Thyroid gland (tissue), 4 donors: ENCODE results near the gene GJC2. TPM values are rescaled to one million over a fixed set of nuclear protein-coding genes. Genes with fewer than 3 reads are reported as not detected.

Source experiments
- DNase-seq, 2 donors: peaks; one replicate each; pipeline ENCODE4 v3.0.0-alpha.2; 2019
- H3K27ac ChIP-seq, 3 donors: fragments of 200-600 bp; sonication (generic); 1 replicate in 2 of 3; 2 replicates in 1 of 3; pipeline ENCODE4 v1.5.1; 2016 to 2019; ENCODE audit warnings: mild to moderate bottlenecking in 1 of 3, moderate library complexity in 1 of 3
- H3K27me3 ChIP-seq: fragments of 200-600 bp; sonication (generic); one replicate; pipeline ENCODE4 v1.5.1; 2019
- H3K36me3 ChIP-seq, 2 donors: fragments of 200-600 bp; sonication (generic); one replicate each; pipeline ENCODE4 v1.5.1; 2016 to 2019
- H3K4me1 ChIP-seq, 2 donors: fragments of 200-600 bp; sonication (generic); one replicate each; pipeline ENCODE4 v1.5.1; 2017 to 2019
- H3K4me3 ChIP-seq, 3 donors: fragments of 200-600 bp; sonication (generic); replicated peaks in 1 of 3; 1 replicate in 2 of 3; 2 replicates in 1 of 3; pipeline ENCODE4 v1.5.1; 2016; ENCODE audit warnings: mild to moderate bottlenecking in 1 of 3
- H3K9me3 ChIP-seq: fragments of 200-600 bp; sonication (generic); one replicate; pipeline ENCODE4 v1.5.1; 2017
- POLR2A ChIP-seq, 2 donors: fragments of 450-650 bp; IDR thresholded peaks; one replicate each; pipeline ENCODE4 v1.6.1; 2017; ENCODE audit warnings: antibody characterized with exemption in 2 of 2, mild to moderate bottlenecking in 2 of 2, moderate library complexity in 1 of 2
- WGBS, 2 donors: methylation state at CpG; one replicate each; pipeline ENCODE4 v1.1.5; 2017; 5-methylcytosine and 5-hydroxymethylcytosine counted together
- intact Hi-C: fragments of 100-400 bp; cut with DNase I; formaldehyde crosslinking; loops from one replicate; pipeline ENCODE4 v1.15.1; 2023
- total RNA-seq, 4 donors: library from RNA; depleted of rRNA; stranded (reverse); fragments of >200 nt; gene quantifications; one replicate each; pipeline ENCODE4 v1.2.3, GENCODE V29; 2016
- TF ChIP-seq, protein P1 (sequence below), 6 experiments: fragments of 200-600 bp in 3 of 6; fragments of 450-650 bp in 3 of 6; sonication (generic) in 3 of 6; IDR thresholded peaks; one replicate each; pipeline ENCODE4 v1.5.1; 2016 to 2019; ENCODE audit warnings: antibody characterized with exemption in 6 of 6, mild to moderate bottlenecking in 2 of 6, inconsistent platforms in 1 of 6, moderate library complexity in 1 of 6

The GJC2 gene
- 10 to 100 TPM in 1 of 4 donors, 1 to 10 TPM in 3; 2.1 to 14.0 (median 3.8) TPM for total RNA-seq

DNA sequence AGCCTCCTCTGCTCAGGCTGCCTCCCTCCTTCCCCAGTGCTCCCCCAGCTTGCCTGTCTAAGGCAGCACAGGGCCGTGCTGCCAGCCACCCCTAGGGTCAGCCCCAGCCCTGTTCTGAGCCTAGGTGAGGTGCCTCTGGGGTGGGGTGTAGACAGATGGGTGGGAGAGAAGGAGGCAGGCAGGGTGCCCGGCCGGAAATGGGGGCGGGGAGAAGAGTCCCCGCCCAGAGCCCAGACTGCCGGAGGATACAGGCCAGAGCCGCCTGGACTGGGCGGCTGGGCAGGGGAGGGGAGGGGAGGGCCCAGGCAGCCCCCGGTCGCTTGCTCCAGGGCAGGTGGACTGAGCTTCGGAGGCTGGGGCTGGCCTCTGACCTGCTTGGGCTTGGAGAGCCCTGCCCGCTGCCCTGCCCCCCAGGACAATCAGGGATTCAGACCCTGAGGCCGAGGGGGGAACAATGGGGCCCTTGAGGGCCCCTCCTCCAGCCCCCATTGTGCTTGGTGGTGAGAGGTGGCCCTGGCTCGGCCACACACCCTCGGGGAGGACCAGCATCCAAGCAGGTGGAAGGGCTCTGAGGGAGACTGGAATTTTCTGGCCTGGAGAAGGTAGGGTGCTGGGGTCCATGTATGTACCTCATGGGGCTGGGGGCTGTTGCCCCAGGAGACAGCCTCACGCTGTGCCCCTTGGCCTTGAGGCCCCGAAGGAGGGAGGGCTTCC lies at the start of gene GJC2:
TSS of gene GJC2 (plus strand) at position 525 of the 714 bp plus-strand sequence. CDS start 7,829 bp downstream, outside the sequence.
- H3K4me1 ChIP-seq: peaks cover 0 to 37% of the 10 kb centered on the region in 2 donors
- intact Hi-C loops: no loop called here
- peak within 1 kb of the TSS; percentile 49 to 76 (median 71) for H3K27ac ChIP-seq
- TF ChIP-seq POLR2A (IDR thresholded peaks at IDR 0.05): no peak
- TF ChIP-seq, protein P1, sequence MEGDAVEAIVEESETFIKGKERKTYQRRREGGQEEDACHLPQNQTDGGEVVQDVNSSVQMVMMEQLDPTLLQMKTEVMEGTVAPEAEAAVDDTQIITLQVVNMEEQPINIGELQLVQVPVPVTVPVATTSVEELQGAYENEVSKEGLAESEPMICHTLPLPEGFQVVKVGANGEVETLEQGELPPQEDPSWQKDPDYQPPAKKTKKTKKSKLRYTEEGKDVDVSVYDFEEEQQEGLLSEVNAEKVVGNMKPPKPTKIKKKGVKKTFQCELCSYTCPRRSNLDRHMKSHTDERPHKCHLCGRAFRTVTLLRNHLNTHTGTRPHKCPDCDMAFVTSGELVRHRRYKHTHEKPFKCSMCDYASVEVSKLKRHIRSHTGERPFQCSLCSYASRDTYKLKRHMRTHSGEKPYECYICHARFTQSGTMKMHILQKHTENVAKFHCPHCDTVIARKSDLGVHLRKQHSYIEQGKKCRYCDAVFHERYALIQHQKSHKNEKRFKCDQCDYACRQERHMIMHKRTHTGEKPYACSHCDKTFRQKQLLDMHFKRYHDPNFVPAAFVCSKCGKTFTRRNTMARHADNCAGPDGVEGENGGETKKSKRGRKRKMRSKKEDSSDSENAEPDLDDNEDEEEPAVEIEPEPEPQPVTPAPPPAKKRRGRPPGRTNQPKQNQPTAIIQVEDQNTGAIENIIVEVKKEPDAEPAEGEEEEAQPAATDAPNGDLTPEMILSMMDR (IDR thresholded peaks at IDR 0.05): no peak
- H3K27me3 ChIP-seq: no peaks in the 10 kb centered on the region
- WGBS, 2 donors: 59 to 75% methylated on average over 9 to 11 of the region's 17 CpGs
- no peak for DNase-seq
- H3K9me3 ChIP-seq: no peaks in the 10 kb centered on the region
- no peak within 1 kb of the TSS for H3K4me3 ChIP-seq
- H3K36me3 ChIP-seq: peaks cover 12 to 16% of the 10 kb centered on the region in 2 donors

DNA sequence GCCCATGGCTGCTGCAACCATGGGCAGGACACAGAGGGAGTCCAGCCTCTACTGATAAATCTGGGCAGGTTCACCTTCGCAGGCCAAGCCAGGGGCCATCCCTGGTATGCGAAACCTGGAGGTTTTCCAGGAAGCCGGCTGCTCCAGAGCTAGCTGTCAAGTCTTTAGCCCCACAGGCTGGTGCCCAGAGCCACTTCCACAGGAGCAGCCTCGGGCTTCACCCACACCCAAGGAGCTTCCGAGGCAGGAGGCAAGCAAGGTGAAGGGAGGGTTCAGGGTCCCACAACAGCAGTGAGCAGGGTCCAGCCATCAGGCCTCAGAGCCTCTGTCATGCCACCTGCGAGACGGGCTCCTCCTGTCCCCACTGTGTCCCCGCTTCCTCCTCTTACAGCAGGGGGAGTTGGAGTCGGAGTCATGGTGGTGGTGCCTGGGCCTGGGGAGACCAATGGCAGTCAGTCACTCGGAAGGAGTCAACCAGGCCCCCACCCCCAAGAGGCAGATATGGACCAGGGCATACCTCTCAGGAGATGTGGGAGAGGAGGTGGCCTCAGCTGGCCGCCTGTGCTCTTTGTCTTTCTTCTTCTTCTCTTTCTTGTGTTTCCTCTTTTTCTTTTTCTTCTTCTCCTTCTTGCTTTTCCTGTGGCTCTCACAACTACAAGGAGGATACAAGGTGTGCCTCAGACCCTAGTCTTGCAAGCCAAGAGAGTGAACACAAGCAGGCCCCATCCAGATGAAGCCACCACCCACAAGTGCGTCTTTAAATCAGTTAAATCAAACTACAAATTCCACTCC lies 48.7 kb upstream of the GJC2 start:
- H3K4me3 ChIP-seq: no peak overlapping the region
- DNase-seq: no peak
- H3K4me1 ChIP-seq: peaks cover 15 to 20% of the 10 kb centered on the region in 2 donors
- H3K27me3 ChIP-seq: no peaks in the 10 kb centered on the region
- intact Hi-C loops: loop anchor here (10.0 kb wide), 1 partner anchor 366 kb away; the partner anchor contains the start of genes JMJD4 and SNAP47
- WGBS, 2 donors: 87 to 89% methylated on average over 12 of the region's 12 CpGs
- no peaks in the 10 kb centered on the region for H3K9me3 ChIP-seq
- peaks cover 31 to 37% of the 10 kb centered on the region in 2 donors for H3K36me3 ChIP-seq
- TF ChIP-seq, protein P1 (IDR thresholded peaks at IDR 0.05): no peak
- no peak for TF ChIP-seq POLR2A (IDR thresholded peaks at IDR 0.05)
- no peak overlapping the region for H3K27ac ChIP-seq

DNA sequence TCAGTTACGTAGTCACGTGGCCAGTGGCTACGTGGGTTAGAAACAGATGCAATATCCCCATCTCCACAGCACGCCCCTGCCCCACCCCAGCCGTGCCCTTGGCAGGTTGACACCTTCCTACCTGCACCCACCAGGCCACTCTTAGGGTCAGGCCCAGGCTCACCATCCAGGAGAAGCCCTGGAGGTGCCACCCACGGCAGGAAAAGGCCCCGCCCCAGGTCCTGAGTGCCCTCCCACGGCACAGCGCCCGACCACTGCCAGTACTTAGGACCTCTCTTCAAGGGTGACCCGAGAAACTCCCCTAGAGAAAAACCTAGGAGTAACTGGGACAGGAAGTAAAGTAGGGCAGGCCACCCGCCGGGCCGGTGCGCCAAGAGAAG lies 48.1 kb upstream of the GJC2 start:
- H3K36me3 ChIP-seq: peaks cover 31 to 37% of the 10 kb centered on the region in 2 donors
- H3K27ac ChIP-seq: no peak overlapping the region
- TF ChIP-seq POLR2A (IDR thresholded peaks at IDR 0.05): no peak
- TF ChIP-seq, protein P1 (IDR thresholded peaks at IDR 0.05): no peak
- H3K9me3 ChIP-seq: no peaks in the 10 kb centered on the region
- peaks cover 15 to 16% of the 10 kb centered on the region in 2 donors for H3K4me1 ChIP-seq
- H3K4me3 ChIP-seq: peak overlapping the region in 1 of 3 donors; percentile 93
- no peak for DNase-seq
- WGBS, 2 donors: 64 to 73% methylated on average over 11 to 15 of the region's 15 CpGs
- H3K27me3 ChIP-seq: no peaks in the 10 kb centered on the region
- intact Hi-C loops: loop anchor here (10.0 kb wide), 1 partner anchor 367 kb away; the partner anchor contains the start of genes JMJD4 and SNAP47

DNA sequence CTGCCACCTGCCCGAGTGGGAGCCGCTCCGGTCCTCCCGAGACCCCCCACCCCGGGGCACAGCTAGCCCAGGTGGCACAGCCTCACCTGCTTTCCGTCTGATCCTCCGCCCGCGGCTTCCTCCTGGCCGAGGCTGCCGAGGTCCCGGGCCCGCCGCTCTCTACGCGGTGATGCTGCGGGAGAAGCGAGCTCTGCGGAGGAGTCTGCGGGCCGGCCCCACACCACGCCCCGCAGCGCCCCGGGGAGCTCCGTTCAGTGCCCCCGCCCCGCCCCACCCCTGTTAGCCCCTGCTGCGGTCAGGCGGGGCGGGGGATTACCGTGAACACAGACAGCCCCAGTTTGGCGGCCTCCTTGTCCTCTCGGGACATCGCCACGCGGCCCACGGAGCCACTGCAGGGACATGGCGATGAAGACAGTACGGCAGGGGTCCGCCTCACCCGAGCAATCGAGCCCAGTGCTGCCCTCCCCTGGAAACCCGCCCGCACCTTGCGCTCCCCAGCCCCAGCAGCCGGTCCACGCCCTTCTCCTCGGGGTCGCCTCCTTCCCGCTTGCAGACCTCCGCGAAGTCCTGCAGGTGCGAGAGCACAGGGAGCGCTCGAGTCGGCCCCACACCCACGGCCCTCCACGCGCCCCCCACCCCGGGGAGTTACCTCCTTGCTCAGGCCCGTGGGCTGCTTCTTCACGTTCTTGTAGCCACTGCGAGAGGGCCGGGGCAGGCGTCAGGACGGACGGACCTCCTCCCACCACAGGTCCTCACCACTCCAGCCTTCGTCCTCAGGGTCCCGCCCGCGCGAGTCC lies 47.5 kb upstream of the GJC2 start:
- Histone ChIP-seq H3K27me3 (no peaks in the 10 kb centered on the region), H3K36me3 (peaks cover 31 to 36% of the 10 kb centered on the region in 2 donors), H3K9me3 (no peaks in the 10 kb centered on the region), H3K27ac (peak overlapping the region in 2 of 3 donors; percentile 87 to 91), H3K4me3 (peak overlapping the region; percentile 19 to 93 (median 75)), H3K4me1 (peaks cover 15 to 16% of the 10 kb centered on the region in 2 donors)
- intact Hi-C loops: loop anchor here (2.0 to 10.0 kb wide), 2 partner anchors 19 to 367 kb away; partner anchors contain the start of genes ARF1, JMJD4 and SNAP47
- TF ChIP-seq, protein P1 (IDR thresholded peaks at IDR 0.05): no peak
- TF ChIP-seq POLR2A (IDR thresholded peaks at IDR 0.05): no peak
- peak; percentile 36 to 53 for DNase-seq
- WGBS, 2 donors: 16% methylated on average over 15 of the region's 73 CpGs; no CpG with 5 or more reads in 1 of the 2 donors
